Thyroid gland (tissue), 4 donors: ENCODE results near the gene ARL8A. TPM values are rescaled to one million over a fixed set of nuclear protein-coding genes. Genes with fewer than 3 reads are reported as not detected.
A peak's percentile ranks its signal among the peaks of the same experiment; 100 is the strongest.

ENCODE experiments used
- DNase-seq, 2 donors: peaks; one replicate each; pipeline ENCODE4 v3.0.0-alpha.2; 2019
- H3K27ac ChIP-seq, 3 donors: fragments of 200-600 bp; sonication (generic); 1 replicate in 2 of 3; 2 replicates in 1 of 3; pipeline ENCODE4 v1.5.1; 2016 to 2019; ENCODE audit warnings: mild to moderate bottlenecking in 1 of 3, moderate library complexity in 1 of 3
- H3K27me3 ChIP-seq: fragments of 200-600 bp; sonication (generic); one replicate; pipeline ENCODE4 v1.5.1; 2019
- H3K36me3 ChIP-seq, 2 donors: fragments of 200-600 bp; sonication (generic); one replicate each; pipeline ENCODE4 v1.5.1; 2016 to 2019
- H3K4me1 ChIP-seq, 2 donors: fragments of 200-600 bp; sonication (generic); one replicate each; pipeline ENCODE4 v1.5.1; 2017 to 2019
- H3K4me3 ChIP-seq, 3 donors: fragments of 200-600 bp; sonication (generic); replicated peaks in 1 of 3; 1 replicate in 2 of 3; 2 replicates in 1 of 3; pipeline ENCODE4 v1.5.1; 2016; ENCODE audit warnings: mild to moderate bottlenecking in 1 of 3
- H3K9me3 ChIP-seq: fragments of 200-600 bp; sonication (generic); one replicate; pipeline ENCODE4 v1.5.1; 2017
- CTCF ChIP-seq, 6 experiments: fragments of 200-600 bp in 3 of 6; fragments of 450-650 bp in 3 of 6; sonication (generic) in 3 of 6; IDR thresholded peaks; one replicate each; pipeline ENCODE4 v1.5.1; 2016 to 2019; ENCODE audit warnings: antibody characterized with exemption in 6 of 6, mild to moderate bottlenecking in 2 of 6, inconsistent platforms in 1 of 6, moderate library complexity in 1 of 6
- POLR2A ChIP-seq, 2 donors: fragments of 450-650 bp; IDR thresholded peaks; one replicate each; pipeline ENCODE4 v1.6.1; 2017; ENCODE audit warnings: antibody characterized with exemption in 2 of 2, mild to moderate bottlenecking in 2 of 2, moderate library complexity in 1 of 2
- WGBS, 2 donors: methylation state at CpG; one replicate each; pipeline ENCODE4 v1.1.5; 2017; 5-methylcytosine and 5-hydroxymethylcytosine counted together
- intact Hi-C: fragments of 100-400 bp; cut with DNase I; formaldehyde crosslinking; loops from one replicate; pipeline ENCODE4 v1.15.1; 2023
- total RNA-seq, 4 donors: library from RNA; depleted of rRNA; stranded (reverse); fragments of >200 nt; gene quantifications; one replicate each; pipeline ENCODE4 v1.2.3, GENCODE V29; 2016

The ARL8A gene
- total RNA-seq, 4 donors from 2014 or later: 31.2 to 38.6 (median 35.0) TPM

GRCh38 chr1:202107321-202107761, 37.2 kb downstream of the ARL8A start:
- H3K4me1 ChIP-seq: peaks cover 18 to 38% of the 10 kb centered on the region in 2 donors
- 14 to 16% methylated on average over 2 to 5 of the region's 5 CpGs for WGBS, 2 donors
- no peak overlapping the region for H3K4me3 ChIP-seq
- H3K27me3 ChIP-seq: no peaks in the 10 kb centered on the region
- peak; percentile 98 for DNase-seq
- H3K27ac ChIP-seq: peak overlapping the region; percentile 89 to 95 (median 90)
- no peaks in the 10 kb centered on the region for H3K36me3 ChIP-seq
- peak in 1 of 2 donors; percentile 38 for TF ChIP-seq POLR2A (IDR thresholded peaks at IDR 0.05)
- peak in 1 of 6 experiments; percentile 24 for TF ChIP-seq CTCF (IDR thresholded peaks at IDR 0.05)
- no peaks in the 10 kb centered on the region for H3K9me3 ChIP-seq
- intact Hi-C loops: no loop called here

- TF ChIP-seq POLR2A (IDR thresholded peaks at IDR 0.05) (no peak), CTCF (IDR thresholded peaks at IDR 0.05) (no peak)
- Histone ChIP-seq H3K27ac (peak overlapping the region; percentile 89 to 95 (median 90)), H3K4me3 (no peak overlapping the region), H3K36me3 (no peaks in the 10 kb centered on the region), H3K9me3 (no peaks in the 10 kb centered on the region), H3K4me1 (peaks cover 18 to 38% of the 10 kb centered on the region in 2 donors), H3K27me3 (no peaks in the 10 kb centered on the region)
- intact Hi-C loops: no loop called here
- 68 to 73% methylated on average over 9 to 10 of the region's 10 CpGs for WGBS, 2 donors
- DNase-seq: peak; percentile 46 to 58
These were observed 37.9 kb downstream of the ARL8A start for GRCh38 chr1:202106340-202107254.

- Histone ChIP-seq H3K27ac (peak overlapping the region; percentile 89 to 95 (median 90)), H3K36me3 (no peaks in the 10 kb centered on the region), H3K4me3 (no peak overlapping the region), H3K4me1 (peaks cover 18 to 38% of the 10 kb centered on the region in 2 donors), H3K9me3 (no peaks in the 10 kb centered on the region), H3K27me3 (no peaks in the 10 kb centered on the region)
- intact Hi-C loops: no loop called here
- TF ChIP-seq POLR2A (IDR thresholded peaks at IDR 0.05) (peak in 1 of 2 donors; percentile 54), CTCF (IDR thresholded peaks at IDR 0.05) (no peak)
- WGBS, 2 donors: 52 to 57% methylated on average over 6 to 10 of the region's 10 CpGs
- DNase-seq: peak; percentile 58 to 61
These were observed 38.8 kb downstream of the ARL8A start for GRCh38 chr1:202105571-202106339.

GRCh38 chr1:202104073-202104472, 40.5 kb downstream of the ARL8A start:
- TF ChIP-seq POLR2A (IDR thresholded peaks at IDR 0.05) (no peak), CTCF (IDR thresholded peaks at IDR 0.05) (no peak)
- intact Hi-C loops: no loop called here

More at GRCh38 chr1:202104073-202104472, 40.5 kb downstream of the ARL8A start:
- no peaks in the 10 kb centered on the region for H3K9me3 ChIP-seq
- H3K27me3 ChIP-seq: no peaks in the 10 kb centered on the region
- peaks cover 18 to 38% of the 10 kb centered on the region in 2 donors for H3K4me1 ChIP-seq
- DNase-seq: no peak
- H3K27ac ChIP-seq: no peak overlapping the region
- H3K4me3 ChIP-seq: no peak overlapping the region
- 85 to 90% methylated on average over 10 of the region's 10 CpGs for WGBS, 2 donors
- H3K36me3 ChIP-seq: no peaks in the 10 kb centered on the region
